T-helper 2 cell treated with Interferon-gamma antibody and Interleukin-4, amounts not matched to agents 100 ng/mL and 5 ng/mL, for 36 hours (primary cell): ENCODE results near the gene CADM1. TPM values are rescaled to one million over a fixed set of nuclear protein-coding genes. Genes with fewer than 3 reads are reported as not detected.

ENCODE experiments used
- intact Hi-C: fragments of 100-400 bp; cut with micrococcal nuclease; formaldehyde crosslinking; loops from one replicate; pipeline ENCODE4 v1.15.1; 2023
- total RNA-seq: library from RNA; stranded (reverse); gene quantifications from 2 replicates; pipeline ENCODE4 v1.2.3, GENCODE V29; 2022

The CADM1 gene
- total RNA-seq, 1 donor from 2014 or later: 0.91 TPM

DNA sequence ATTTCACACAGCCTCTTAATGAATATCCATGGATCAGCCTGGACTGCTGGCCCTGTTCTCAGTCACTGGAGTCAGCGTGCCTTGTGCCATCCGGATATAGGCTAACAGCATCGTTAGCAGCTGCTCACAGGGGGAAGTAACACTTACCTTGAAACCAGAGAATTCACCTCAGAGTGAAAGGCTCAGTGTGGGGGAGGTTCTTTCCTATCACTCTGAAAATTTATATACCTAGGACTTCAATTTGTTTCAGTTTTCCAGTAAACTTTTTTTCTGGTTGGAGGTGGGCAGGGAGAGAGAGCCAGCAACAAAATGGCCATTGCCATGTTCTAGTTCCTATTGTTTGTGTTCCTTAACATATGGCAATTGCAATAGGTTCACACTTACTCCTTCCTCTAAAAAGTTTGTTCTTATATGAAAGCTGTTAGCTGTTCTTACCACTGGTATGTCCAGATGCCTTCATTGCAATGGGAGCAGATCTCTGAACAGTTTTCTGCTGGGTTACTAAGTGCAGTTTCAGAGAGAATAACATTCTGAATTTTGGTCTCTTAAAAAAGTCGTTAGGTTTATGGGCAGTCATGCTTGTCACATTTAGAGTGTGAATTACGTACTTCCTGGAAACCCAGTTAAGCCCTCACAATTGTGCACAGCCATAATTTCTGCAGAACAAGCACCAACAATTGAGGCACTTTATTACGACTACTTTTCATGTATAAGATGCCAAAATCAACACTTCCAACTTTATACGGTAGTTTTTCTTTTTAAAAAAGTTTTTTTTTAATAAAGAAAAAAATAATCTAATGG is 247.6 kb downstream of the CADM1 start:
- intact Hi-C loops: no loop called here

DNA sequence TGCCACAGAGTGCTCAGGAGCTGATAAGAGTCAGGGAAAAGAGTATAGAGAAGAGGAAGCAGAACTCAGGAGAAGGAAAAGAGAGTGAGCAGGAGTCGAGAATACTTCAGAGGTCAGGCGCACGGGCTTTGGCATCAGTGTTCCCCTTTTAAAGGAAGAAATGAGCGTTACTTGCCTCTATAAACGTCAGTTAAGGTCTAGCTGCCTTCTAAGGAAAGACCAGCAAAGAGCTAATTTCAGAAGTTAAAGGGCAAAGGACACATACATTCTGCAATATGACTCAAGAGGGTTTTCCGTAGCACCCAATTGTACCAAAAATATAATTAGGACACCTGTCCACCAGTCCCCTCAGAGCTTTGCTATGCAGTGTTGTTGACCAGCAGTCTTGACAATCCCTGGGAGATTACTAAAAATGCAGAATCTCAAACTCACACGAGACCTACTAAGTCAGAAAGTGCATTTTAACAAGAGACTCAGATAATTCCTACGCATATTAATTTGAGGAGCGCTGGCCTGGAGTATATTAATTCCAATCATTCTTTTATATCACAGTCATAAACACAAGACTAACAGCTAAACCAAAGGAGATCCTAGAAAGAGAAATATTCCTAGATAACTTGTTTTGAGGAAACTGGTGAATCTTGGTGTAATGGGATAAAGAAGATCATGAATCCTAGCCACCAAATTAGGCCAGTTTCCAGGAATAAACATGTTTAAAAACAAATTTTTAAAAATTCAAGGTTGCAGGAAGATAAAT is 249.0 kb downstream of the CADM1 start:
- intact Hi-C loops: no loop called here

DNA sequence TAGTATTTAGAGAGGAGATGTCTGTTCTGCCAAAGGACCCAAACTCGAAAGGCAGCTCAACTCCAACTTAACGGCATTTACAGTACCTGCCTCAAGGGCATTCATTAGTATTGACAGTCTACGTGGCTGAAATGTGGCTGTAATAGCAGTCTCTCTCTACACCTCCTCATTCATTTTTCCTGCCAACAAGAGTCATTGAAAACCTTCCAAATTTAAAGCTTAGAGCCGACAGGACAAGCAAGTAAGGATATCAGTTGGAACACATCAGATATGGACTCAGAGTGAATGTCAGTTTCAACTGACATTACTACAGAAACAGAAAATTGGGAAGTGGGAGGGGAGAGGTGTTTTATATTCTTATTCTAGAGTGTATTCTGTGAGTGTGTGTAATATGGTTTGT is 253.1 kb downstream of the CADM1 start:
- intact Hi-C loops: no loop called here

DNA sequence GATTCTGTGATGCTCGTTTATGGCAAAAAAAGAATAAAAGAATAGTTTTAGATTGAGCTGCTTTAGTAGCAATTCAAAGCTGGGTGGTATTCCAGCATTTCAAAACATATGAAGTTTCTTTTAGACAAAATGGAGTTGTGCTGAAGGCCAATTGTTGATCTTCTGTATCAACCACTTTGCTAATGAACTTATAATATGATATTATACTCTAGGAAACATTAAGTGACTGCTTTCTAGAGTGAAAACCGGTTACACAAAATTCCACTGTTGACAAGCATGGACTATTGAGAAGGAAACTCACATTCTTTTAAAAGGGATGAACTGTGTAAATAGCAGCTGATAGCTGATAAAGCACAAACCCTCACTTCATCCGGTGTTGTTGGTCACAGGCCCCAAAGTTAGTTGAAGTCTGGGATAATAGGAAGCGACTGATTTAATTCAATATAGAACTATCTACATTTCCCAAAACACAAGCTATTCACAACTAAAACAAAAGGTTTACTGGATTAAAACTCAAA is 255.1 kb downstream of the CADM1 start:
- intact Hi-C loops: no loop called here

GRCh38 chr11:115247953-115248352 is 256.3 kb downstream of the CADM1 start:
- intact Hi-C loops: no loop called here

GRCh38 chr11:115247361-115247760 is 256.9 kb downstream of the CADM1 start:
- intact Hi-C loops: no loop called here

GRCh38 chr11:115244758-115245157 is 259.5 kb downstream of the CADM1 start:
- intact Hi-C loops: no loop called here

- intact Hi-C loops: no loop called here
Observed at GRCh38 chr11:115244296-115244695, 259.9 kb downstream of the CADM1 start.

GRCh38 chr11:115242982-115243381 is 261.2 kb downstream of the CADM1 start:
- intact Hi-C loops: no loop called here

DNA sequence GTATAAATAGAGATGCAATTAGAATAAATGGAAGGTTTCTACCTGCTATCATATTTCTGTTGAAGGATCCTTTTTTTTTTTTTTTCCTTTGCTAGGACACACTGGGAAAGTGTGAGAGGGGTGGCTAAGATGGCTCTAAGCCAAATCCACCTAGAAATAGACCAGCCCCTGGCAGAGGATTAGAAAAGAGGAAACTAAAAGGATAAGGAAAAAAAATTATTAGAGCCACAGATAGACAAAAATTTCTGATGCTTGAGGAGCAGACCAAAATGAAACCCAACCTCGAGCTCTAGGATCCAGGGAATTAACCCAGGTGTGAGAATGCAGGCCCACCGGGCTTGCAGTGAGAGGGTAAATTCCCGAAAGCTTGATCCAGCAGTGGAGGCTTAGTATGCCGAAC is 262.3 kb downstream of the CADM1 start:
- intact Hi-C loops: no loop called here

DNA sequence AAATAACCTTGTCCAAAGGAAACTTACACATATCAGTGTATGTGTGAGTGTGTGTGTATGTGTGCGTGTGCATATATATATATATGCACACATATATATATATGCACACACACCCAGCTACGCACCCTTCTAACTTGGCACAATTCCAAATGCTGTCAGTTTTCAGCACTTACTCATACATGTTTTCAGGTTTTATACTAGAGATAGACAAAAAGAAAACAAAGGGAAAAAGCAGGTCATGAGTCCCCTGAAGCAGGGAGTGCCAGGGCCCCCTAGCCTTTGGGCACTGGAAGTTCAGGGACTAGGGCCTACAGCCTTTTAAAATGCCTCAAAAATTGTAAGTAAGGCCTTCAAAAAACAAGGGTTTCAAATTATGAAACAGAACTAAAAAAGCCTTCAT is 265.4 kb downstream of the CADM1 start:
- intact Hi-C loops: no loop called here

DNA sequence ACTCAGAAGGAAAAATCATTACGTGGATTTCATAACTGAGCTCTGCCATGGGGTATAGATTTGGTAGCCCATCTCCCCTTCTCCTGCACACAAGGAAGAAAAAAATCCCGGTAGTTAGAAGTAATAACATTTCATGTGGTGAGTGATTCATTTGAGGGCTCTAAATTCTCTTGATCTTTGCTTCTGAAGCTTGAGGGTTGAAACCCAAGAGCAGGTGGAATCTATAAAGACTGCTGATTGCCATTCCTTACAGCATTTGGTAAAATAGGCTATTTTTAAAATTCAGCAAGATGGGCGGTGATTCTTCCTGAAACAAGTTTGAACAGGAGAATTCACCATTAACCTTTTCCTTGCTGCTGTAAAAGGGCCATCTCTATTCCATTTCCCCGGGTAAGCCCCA is 266.1 kb downstream of the CADM1 start:
- intact Hi-C loops: no loop called here

DNA sequence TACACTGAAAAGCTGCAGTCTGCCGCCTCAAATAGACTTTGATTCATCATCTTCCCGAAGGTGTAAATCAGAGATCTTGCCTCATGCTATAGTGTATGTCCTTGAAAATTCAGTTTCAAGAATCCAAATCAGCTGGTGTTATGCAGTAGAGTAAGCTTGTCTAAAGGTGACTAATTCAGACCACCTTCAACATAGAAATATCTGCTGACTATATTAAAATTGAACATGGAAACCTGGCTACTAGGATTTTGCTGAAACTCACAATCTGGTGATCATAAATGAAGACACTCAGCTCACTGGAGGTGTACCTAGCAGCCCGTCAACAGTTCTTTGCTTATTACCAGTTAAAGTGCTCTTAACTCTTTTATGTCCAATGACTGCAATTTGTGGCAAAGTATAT is 266.6 kb downstream of the CADM1 start:
- intact Hi-C loops: no loop called here

GRCh38 chr11:115234794-115235193 is 269.4 kb downstream of the CADM1 start:
- intact Hi-C loops: no loop called here

GRCh38 chr11:115226556-115226955 is 277.7 kb downstream of the CADM1 start:
- intact Hi-C loops: no loop called here

DNA sequence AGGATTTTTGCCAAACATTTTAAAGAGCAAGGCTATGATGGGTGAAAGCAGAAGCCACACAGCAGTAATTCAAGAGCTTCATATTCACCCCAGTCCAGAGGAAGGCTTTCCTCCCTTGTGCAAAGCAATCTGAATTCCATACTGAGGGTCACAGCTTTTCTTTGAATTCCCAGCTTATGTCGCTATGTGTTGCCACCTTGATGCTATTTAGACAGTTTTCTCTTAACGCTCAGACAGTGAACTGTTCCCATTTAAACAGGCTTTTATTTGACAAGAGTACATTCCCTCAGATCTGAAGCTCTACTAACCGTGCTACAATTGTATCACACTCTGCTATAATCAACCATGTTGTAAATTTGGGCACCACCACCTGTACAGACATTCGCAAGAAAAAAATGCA is 279.7 kb downstream of the CADM1 start:
- intact Hi-C loops: no loop called here

DNA sequence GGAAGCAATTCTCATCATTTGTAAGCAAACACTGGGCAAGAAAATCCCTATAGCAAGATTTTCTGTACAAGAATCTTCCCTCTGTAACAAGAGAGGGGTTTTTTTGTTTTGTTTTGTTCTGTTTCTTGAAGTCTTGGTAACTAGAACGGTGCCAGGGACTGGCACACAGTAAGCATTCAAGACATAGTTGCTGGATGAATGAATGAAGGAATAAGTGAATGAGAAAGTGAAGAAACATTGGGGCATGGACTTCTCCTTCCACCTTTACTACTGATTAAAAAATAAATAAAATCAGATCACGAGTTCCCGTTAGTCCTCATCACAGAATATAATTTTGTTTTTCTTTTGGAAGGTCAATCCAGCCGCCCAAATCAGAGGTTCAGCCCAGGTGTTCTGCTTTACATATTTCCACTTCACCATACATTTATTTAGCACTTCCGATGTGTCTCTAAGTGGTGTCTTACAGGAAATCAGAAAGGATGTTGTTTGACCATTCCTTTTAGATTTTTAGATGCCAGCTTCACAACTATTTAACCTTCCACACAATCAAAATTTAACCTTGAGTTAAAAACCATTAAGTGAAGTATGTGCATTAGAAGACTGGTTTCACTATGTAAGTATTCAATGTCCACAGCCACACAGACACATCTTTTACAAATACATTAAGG is 281.2 kb downstream of the CADM1 start:
- intact Hi-C loops: no loop called here

DNA sequence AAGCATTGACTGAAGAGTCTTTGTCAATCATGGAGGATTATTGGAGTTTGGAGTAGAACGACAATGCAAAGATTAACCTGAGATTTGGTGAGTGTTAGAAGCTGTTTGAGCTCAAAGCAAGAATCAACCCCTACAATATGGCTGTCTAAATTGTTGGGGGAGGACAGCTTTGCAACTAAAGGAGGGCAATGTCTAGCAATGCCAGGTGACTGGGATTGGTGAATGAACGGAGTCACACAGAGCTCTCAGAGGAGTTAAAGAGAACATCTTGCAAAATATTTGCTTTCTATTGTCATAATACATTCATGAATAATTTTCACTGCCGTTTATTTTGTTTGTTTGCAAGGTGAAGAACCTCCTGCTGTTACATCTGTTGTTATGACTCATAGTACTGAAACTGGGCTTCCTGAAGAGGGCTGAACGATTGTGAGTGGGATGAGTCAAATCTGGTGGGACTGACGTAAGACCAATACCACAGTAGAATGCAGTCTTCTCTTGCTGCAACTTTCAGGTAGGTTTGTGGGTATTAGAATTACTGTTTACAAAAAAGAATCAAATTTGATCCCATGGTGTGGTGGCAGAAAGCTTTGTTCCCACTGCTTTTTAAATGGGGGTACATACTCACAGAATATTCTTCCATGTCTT is 281.9 kb downstream of the CADM1 start:
- intact Hi-C loops: no loop called here

GRCh38 chr11:115221461-115222069 is 282.6 kb downstream of the CADM1 start:
- intact Hi-C loops: no loop called here

- intact Hi-C loops: no loop called here
Observed at GRCh38 chr11:115220911-115221310, 283.3 kb downstream of the CADM1 start.

GRCh38 chr11:115220423-115220822 is 283.8 kb downstream of the CADM1 start:
- intact Hi-C loops: no loop called here
